ENCODE data around the gene CCDC177.

The CCDC177 gene

DNA sequence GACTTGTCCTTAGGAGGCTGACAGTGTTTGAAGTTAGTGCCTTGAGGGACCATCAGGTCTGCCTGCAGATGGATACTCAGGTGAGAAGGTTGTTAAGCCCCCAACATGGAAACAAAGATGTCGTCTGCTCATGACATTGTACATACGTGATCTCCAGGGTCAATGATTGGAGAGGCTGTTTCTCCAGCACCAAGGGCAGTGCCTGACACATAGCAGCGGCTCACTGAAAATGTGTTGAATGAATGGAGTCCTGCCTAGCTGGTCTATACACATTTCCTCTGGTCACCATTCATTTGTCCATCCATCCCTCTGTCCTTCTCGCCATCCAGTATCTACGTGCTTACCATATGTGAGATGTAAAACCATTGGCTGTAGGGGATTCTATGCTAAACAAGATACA is 7.1 kb downstream of the CCDC177 start:
- DNase-seq (ENCODE audit: low read depth) = no peak

DNA sequence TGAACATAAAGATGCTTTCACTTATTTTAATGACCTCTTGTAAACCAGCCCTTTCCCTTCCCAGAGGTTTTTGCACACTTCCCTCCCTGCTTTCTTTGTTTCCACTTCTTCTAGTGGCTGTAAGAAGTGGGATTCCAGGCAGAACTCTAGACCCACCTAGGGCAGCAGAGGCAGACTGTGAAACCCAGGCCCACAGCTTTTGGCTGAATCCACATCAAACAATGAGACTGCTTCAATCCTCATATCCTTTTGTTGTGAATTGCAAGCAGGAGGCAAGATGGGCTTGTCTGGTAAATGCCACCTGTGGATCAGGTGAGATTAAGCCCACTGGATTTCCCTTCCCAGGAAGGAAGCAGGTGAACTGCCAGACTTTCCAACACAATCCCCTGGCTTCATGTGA is 12.8 kb downstream of the CCDC177 start:
- DNase-seq (ENCODE audit: low read depth) = no peak

DNA sequence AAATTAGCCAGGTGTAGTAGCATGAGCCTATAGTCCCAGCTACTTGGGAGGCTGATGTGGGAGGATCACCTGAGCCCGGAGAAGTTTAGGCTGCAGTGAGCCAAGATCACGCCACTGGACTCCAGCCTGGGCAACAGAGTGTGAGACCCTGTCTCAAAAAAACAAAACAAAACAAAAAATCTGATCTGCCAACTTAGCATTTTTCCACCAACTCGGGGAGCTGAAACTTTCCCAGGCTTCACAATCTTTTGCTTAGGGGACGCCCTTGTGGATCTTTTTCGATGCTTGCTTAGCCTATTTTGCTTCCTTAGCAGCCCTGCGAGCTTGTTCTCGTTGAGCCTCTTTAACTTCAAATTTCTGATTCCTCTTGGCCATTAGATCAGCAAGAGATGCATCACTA is 13.8 kb downstream of the CCDC177 start:
- no peak for DNase-seq (ENCODE audit: low read depth)

DNA sequence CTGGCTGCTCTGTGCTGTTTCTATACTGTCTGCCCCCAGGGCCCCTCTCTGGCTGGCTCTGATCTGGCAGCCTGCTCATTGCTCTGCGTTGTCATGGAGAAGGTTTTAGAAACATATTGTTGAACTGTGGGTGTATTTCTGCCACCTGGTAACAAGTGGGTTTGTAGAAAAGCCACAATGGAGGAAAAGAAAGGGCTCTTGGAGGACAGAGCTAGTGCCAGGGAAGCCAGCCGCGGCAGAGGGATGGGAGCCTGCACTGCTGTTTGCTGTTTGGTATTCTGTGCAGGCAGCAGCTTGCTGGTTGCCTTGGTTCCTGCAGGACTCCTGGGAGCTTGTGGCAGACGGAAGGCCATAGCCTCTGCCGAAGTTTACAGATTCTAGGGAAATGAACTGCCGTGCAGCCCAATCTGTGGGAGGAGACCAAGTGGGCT is 15.1 kb downstream of the CCDC177 start:
- no peak for DNase-seq (ENCODE audit: low read depth)

DNA sequence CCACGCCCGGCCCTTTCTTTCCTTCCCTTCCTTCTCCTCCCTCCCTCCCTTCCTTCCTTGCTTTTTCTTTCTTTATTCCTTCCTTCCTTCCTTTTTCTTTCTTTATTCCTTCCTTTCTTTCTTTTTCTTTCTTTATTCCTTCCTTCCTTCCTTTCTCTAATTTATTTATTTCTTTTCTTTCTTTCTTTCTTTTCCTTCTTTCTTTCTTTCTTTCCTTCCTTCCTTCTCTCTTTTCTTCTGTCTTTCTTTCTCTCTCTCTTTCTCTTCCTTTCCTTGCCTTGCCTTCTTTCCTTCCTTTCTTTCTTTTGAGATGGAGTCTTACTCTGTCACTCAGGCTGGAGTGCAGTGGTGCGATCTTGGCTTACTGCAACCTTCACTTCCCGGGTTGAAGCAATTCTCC is 15.9 kb downstream of the CCDC177 start:
- no peak for DNase-seq (ENCODE audit: low read depth)

DNA sequence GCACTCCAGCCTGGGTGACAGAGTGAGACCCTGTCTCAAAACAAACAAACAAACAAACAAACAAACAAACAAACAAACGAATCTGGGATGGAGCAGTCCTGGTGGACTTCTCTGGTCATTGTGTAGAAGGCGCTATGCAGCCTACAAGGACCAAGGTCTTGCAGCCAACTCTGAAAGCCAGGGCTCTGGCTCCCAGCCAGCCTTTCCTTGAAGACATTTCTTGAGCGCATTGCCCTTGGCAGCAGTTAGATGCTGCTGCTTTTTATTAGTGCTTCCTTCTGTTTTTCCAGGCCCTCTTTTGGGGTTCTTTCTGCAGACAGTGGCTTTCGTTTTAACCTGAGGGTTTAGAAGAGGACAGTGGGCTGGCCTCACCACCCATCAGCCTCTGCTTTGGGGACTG is 20.2 kb downstream of the CCDC177 start:
- DNase-seq (ENCODE audit: low read depth) = no peak

DNA sequence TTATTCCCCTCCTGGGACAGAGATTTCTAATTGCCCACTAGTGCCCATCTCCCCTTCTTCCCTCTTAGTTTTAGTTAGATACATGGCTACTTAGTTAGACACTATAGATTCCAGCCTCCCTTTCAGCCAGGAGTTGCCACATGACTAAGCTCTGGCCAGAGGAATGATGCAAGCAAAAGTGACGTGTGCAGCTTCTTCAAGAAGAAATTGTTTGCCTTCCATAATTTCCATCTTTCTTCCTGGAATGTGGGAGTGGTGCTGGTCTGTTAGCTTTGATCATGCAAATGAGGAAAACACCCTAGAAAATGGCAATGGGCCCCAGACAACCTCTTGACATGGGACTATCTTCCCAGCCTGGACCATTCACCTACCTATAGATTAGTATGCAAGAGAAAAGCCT is 21.4 kb downstream of the CCDC177 start:
- DNase-seq (ENCODE audit: low read depth) = no peak

DNA sequence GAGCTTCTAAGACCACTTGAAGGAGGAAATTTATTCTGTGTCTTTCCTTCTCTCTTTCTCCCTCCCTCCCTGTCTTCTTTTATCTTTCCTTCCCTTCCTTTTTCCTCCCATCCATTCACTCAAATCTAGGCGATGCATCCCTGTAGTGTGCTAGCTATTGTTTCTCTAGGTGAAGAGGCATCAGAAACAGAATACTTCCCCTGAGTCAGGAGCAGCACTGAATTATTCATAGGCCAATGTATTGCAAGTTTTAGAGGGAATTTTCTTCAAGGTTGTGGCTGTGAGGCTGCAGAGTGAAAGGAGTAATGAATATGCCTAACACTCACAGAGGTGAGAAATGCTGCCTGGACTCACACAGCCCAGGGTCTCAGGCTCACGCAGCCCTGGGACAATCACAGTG is 23.2 kb downstream of the CCDC177 start:
- no peak for DNase-seq (ENCODE audit: low read depth)

DNA sequence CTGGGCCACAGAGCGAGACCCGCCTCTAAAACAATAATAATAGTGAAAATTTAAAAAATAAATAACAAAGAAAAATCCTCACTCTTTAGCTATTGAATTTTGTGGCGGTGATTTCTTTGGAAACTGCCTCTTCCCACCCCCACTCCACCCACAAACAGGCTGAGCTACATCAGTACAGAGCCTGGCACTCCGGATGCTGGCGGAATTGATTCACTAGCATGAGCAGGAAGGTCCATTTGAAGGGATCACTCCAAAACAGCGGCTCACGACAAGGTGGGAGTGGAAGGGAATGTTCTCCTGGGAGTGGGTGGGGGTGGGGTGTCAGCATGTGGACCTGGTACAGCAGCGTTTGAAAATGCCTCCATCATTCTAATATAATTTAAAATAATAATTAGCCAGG is 26.1 kb downstream of the CCDC177 start:
- no peak for DNase-seq (ENCODE audit: low read depth)

DNA sequence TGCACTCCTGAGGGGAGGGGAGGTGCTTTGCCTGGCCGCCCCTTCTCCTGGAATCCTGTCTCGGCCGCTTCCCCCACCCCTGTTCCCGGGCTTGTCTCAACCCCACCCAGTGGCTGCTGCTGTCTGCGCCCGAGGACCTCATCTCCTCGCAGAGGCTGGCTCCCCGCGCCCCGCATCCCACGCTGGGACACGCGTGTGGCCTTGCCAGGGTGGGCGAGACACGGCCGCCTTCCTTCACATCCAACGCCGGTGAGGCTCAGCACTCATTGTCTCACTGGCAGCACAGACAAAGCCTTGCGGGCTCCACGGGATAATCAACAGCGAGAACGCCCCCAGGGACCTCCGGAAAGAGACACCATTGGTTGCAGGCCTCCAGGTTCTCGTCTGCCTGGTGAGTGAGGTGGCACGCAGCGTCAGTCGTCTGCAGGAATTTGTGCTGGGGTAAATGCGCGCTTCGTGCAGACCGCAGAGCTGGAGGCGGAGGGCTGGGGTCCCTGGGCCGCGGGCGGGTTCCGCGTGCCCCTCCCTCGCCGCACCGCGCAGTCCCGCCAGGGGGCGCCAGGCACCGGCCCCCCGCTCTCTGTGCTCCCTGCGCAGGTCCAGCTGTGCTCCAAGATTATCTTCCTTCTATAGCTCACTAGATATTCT is 26.8 kb downstream of the CCDC177 start:
- no peak for DNase-seq (ENCODE audit: low read depth)

DNA sequence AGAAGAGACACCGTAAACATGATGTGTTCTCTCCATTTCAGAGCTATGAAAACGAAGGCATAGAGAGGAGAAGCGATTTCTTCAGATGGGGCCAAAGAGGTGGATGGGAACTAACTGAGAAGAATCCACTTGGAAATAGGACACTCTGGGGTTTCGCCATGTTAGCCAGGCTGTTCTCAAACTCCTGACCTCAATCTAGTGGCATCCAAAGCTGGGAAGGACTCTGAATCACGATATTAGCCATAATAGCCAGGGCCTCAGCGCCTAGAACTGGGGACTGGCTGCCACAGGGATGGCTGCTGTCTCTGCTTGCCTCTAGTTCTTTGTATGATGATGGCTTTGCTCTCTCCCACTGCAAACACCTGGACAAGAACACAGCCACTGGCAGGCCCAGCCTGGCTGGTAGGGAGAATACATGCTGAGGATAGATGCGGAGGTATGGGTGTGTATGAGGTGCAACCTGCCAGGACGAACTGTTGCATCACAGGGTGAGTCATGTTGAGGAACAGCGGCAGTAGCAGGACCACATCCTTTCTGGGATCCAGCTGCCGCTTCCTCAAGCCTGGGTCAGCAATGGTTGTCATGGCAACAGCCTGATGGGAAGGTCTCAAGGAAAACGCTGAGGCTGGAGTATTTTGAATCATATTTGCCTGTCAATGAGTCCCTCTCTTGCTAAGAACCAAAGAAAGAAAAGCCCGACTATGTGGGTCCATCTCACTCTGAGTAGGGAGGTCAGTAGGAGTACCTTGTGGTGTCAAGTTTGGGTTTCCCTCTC is 31.1 kb downstream of the CCDC177 start:
- no peak for DNase-seq (ENCODE audit: low read depth)

DNA sequence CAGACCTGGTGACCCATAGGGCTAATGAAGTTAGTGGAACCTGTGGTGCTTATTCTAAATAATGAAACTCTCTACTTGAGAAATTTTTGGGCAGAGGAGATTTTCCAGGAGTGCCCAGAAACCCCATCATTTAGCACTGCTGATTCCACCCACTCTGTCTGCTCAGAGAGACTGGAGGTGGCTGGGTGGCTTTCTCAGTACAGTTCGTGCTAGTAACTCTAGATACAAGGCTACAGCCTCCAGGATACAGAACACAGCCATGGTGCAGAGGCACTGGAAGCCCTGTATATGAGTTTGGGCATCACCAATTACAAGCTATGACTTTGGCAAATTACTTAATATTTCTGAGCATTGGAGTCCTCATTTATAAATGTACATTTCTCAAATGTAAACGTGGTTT is 32.4 kb downstream of the CCDC177 start:
- DNase-seq (ENCODE audit: low read depth) = no peak

DNA sequence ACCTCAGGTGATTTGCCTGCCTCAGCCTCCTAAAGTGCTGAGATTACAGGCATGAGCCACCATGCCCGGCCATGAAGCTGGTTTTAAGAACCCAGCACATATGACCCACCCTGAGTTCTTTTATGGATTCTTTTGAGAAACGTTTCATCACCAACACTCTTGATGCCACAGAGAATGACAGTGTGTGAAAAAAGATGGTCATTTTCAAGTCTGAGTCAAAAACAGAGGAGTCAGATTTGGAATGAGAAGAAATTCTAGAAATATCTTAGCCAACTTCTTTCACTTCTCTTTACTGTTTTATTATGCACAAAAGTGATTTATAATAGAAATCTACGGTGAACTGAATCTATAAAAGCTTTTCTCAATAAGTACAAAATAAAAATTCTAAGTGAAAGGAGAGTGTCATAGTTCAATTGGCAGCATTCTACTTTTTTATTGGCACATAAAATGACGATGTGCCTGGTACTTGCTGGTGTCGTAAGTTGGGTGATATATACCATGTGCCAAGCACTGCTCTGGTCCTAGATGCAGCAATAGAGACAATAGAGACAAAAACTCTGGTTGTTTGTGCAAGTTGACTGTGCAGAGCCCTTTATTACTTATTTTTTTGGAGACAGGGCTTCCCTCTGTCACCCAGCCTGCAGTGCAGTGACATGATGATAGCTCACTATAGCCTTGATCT is 33.9 kb downstream of the CCDC177 start:
- no peak for DNase-seq (ENCODE audit: low read depth)

DNA sequence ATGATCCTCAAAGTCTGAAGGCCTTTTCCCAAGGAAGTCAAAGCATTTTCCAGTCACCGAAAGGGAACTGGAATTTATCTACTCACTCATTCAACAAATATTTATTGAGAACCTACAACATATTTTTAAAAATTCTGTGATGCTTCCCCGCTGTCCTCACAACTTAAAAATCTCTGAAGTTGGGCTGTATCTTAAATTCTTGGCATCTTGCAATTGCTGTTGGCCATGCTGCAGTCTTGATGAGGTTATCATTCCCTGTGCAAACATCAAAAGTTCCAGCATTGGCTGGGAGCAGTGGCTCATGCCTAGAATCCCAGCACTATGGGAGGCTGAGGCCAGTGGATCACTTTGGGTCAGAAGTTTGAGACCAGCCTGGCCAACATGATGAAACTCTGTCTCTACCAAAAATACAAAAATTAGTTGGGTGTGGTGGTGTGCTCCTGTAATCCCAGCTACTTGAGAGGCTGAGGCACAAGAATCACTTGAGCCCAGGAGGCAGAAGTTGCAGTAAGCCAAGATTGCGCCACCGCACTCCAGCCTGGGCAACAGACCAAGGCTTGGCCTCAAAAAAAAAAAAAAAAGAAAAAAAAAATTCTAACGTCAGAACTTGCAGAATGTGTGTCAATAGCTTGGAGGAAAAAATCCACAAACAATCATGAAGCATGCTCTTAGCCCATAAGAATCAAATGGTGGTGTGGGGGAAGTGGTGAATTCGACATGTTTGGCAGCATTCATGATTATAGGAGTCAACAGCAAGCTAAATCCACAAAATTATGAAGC is 34.9 kb downstream of the CCDC177 start:
- DNase-seq (ENCODE audit: low read depth) = no peak

DNA sequence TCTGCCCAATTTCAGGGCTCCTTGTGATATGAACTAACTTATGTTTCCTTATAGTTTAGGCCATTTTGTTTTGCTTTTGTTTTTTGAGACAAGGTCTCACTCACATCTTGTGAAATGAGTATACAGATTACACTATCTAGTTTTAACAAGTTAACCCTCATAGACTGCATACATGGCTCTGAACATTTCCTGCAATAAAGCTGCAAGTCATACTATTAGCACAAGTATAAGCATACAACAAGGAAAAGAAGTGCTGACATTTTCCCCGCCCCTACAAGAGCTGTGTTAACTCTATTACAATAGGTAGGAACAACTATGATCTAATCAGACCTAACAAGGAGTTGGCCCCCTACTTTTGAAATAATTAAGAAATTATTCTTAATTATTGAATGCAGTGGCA is 35.9 kb downstream of the CCDC177 start:
- DNase-seq (ENCODE audit: low read depth) = no peak

DNA sequence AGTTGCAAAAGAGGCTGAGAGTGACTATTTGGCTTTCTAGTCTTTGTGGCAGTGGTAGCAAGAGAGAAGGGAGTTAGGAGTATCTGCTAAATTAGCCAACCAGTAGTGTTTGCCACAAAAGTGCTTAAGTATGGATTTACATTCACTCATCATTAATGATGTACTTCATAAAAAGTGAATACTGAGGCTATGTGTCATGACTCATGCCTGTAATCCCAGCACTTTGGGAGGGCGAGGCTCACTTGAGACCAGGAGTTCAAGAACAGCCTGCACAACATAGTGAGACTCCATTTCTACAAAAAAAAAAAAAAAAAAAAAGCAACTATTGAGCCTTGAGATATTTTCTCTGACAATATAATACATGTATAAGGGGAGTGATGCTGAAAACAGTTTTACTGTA is 36.8 kb downstream of the CCDC177 start:
- DNase-seq (ENCODE audit: low read depth) = no peak

DNA sequence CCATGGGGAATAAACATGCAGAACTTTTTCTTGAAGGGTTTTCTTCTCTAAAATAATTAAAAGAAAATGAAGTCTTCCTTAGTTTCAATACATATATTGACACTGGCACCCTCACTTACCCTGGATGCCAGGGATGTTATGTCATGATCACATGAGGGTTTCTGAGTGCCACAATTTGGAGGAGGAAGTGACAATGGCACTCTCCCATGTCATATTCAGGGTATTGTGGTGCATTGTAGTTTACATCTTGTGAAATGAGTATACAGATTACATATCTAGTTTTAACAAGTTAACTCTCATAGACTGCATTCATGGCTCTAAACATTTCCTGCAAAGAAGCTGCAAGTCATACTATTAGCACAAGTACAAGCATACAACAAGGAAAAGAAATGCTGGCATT is 37.7 kb downstream of the CCDC177 start:
- no peak for DNase-seq (ENCODE audit: low read depth)

DNA sequence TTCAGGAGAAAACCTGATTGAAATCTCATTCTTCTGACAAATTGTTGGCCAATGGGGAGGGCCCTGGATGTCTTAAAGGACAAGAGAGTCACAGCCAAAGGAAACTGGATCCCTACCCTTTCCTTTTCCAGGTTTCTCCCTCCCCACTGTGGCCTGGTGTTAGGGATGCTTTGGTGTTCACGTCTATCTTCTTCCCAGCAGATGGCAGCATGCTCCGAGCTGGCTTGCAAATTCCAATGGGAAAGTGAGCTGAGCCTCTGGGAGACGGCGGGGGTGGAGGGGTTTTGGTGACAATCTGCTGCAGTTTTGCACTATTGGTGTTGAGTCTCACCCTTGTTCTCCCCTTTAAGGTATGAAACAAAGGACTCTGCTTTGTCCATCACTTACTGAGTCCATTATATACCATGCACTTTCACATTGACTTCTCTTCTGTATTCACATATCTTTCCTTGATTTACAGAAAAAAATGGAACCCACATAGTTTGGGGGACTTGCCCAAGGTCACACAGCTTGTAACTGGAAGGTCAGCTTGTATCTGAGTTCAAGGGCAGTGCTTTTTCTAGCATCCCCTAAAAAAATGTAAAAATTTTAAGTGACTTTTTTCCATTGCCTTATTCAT is 39.3 kb downstream of the CCDC177 start:
- no peak for DNase-seq (ENCODE audit: low read depth)

DNA sequence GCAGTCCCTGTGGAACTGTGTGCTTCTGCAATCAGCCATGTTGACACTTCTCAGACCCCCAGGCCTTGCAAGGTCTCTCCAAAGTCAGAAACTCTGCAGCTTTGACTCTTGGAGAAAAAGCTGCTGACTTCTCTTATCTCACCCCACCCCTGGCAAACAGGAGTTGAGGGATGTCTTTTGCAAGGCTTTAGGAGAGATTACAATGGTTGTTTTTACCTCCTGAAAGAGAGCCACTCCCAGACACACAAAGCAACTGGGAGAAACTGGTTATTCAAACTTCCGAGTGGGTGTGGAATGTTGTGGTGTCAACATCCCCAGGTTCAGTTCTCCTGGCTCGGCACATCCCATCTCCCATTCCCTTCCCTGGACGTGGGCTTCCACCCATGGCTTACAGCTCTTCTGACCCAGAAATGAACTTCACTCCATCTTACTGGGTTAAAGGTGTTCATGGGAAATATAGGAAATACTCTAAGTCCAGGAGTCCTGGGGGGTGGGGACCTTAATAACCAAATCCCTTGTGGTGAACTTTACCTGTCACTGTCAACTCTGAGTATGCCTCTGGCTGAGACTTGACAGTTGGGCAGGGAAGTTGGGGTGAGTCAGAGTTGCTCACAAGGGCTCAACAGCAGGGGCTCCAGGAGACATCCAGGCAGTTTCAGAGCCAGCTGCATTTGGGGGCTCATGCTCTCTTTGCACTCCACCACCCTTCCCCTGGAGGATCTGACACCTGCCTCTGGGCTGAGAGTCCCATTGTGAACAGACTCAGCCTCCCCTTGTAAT is 41.9 kb downstream of the CCDC177 start:
- no peak for DNase-seq (ENCODE audit: low read depth)

DNA sequence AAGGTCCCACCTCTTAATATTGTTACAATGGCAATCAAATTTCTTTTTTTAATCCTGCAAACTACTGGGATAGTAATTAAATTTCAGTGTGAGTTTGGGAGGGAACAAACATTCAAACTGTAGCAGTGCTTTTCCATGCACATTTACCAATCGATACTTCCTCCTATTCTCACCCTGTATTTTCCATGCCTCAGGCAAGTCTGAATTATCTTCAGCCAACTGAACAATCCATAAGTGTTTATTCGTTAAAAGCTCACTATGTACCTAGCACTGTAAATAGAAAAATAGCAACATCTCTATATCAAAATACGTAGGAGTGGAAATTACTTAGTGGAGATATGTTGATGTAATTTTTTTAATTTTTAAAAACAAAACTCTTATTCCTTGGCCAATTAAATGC is 43.5 kb downstream of the CCDC177 start:
- DNase-seq (ENCODE audit: low read depth) = no peak

DNA sequence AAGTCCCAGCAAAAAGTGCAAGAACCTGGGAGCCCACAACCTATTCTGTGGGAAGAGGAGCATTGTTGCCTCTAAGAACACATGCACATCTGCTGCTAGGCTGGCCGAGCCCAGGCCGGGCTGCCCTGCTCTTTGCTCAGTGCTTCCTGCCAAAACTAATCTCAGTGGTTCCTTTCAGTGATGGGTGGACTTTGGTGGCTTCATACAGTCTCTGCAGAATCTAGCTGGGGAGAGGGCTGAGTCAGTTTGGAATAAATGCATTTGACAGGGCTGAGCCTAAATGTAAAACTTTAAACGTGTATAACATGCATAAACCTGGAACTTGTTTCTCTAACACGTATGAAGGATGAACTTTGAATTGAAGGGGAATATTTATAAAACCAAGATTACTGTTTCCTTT is 44.6 kb downstream of the CCDC177 start:
- no peak for DNase-seq (ENCODE audit: low read depth)

Measured in T follicular helper cell (primary cell).